ENCODE data around the gene CDH13. TPM values are rescaled to one million over a fixed set of nuclear protein-coding genes. Genes with fewer than 3 reads are reported as not detected.

Gene CDH13
- total RNA-seq, 3 donors from 2014 or later, result not detected

- H3K27me3 Mint-ChIP-seq (ENCODE audit: low read depth), result no peaks in the 10 kb centered on the region
- ATAC-seq (no peak), DNase-seq (no peak)
- no peaks in the 10 kb centered on the region for H3K9me3 Mint-ChIP-seq
- H3K36me3 Mint-ChIP-seq (ENCODE audit: insufficient read depth), result no peaks in the 10 kb centered on the region
- peaks cover 76% of the 10 kb centered on the region for H3K4me1 Mint-ChIP-seq (ENCODE audit: low read depth)
- peak overlapping the region; percentile 25 for H3K4me3 Mint-ChIP-seq
These were observed 25.3 kb downstream of the CDH13 start for GRCh38 chr16:82651921-82652601.

- no peak for ATAC-seq
- H3K4me1 Mint-ChIP-seq (ENCODE audit: low read depth), result peaks cover 79% of the 10 kb centered on the region
- DNase-seq, result no peak
- no peak overlapping the region for H3K4me3 Mint-ChIP-seq
- H3K9me3 Mint-ChIP-seq, result no peaks in the 10 kb centered on the region
- H3K36me3 Mint-ChIP-seq (ENCODE audit: insufficient read depth), result no peaks in the 10 kb centered on the region
- no peaks in the 10 kb centered on the region for H3K27me3 Mint-ChIP-seq (ENCODE audit: low read depth)
These were observed 26.1 kb downstream of the CDH13 start for GRCh38 chr16:82652826-82653225.

GRCh38 chr16:82653550-82654511, 27.1 kb downstream of the CDH13 start:
- Mint-ChIP-seq H3K27me3 (ENCODE audit: low read depth) (no peaks in the 10 kb centered on the region), H3K36me3 (ENCODE audit: insufficient read depth) (no peaks in the 10 kb centered on the region), H3K4me3 (peak overlapping the region; percentile 34), H3K9me3 (no peaks in the 10 kb centered on the region), H3K4me1 (ENCODE audit: low read depth) (peaks cover 89% of the 10 kb centered on the region)
- DNase-seq (peak; percentile 5), ATAC-seq (peak; percentile 83 to 84)

GRCh38 chr16:82655072-82655714, 28.4 kb downstream of the CDH13 start:
- Mint-ChIP-seq H3K4me1 (ENCODE audit: low read depth) (peaks cover 90% of the 10 kb centered on the region), H3K4me3 (peak overlapping the region; percentile 24), H3K36me3 (ENCODE audit: insufficient read depth) (no peaks in the 10 kb centered on the region), H3K27me3 (ENCODE audit: low read depth) (no peaks in the 10 kb centered on the region), H3K9me3 (no peaks in the 10 kb centered on the region)
- DNase-seq (peak; percentile 47), ATAC-seq (peak; percentile 55 to 56)

GRCh38 chr16:82655720-82656490, 29.1 kb downstream of the CDH13 start:
- DNase-seq, result no peak
- peaks cover 88% of the 10 kb centered on the region for H3K4me1 Mint-ChIP-seq (ENCODE audit: low read depth)
- ATAC-seq, result no peak
- H3K36me3 Mint-ChIP-seq (ENCODE audit: insufficient read depth), result no peaks in the 10 kb centered on the region
- no peak overlapping the region for H3K4me3 Mint-ChIP-seq
- H3K9me3 Mint-ChIP-seq, result no peaks in the 10 kb centered on the region
- no peaks in the 10 kb centered on the region for H3K27me3 Mint-ChIP-seq (ENCODE audit: low read depth)

- Mint-ChIP-seq H3K9me3 (no peaks in the 10 kb centered on the region), H3K4me1 (ENCODE audit: low read depth) (peaks cover 75% of the 10 kb centered on the region), H3K4me3 (no peak overlapping the region), H3K27me3 (ENCODE audit: low read depth) (no peaks in the 10 kb centered on the region), H3K36me3 (ENCODE audit: insufficient read depth) (no peaks in the 10 kb centered on the region)
- ATAC-seq (no peak), DNase-seq (no peak)
These were observed 30.5 kb downstream of the CDH13 start for GRCh38 chr16:82657239-82657638.

- no peak overlapping the region for H3K4me3 Mint-ChIP-seq
- no peaks in the 10 kb centered on the region for H3K36me3 Mint-ChIP-seq (ENCODE audit: insufficient read depth)
- H3K9me3 Mint-ChIP-seq, result no peaks in the 10 kb centered on the region
- ATAC-seq, result no peak
- H3K4me1 Mint-ChIP-seq (ENCODE audit: low read depth), result peaks cover 70% of the 10 kb centered on the region
- no peak for DNase-seq
- no peaks in the 10 kb centered on the region for H3K27me3 Mint-ChIP-seq (ENCODE audit: low read depth)
These were observed 31.0 kb downstream of the CDH13 start for GRCh38 chr16:82657786-82658185.

- Mint-ChIP-seq H3K4me3 (no peak overlapping the region), H3K9me3 (no peaks in the 10 kb centered on the region), H3K27me3 (ENCODE audit: low read depth) (no peaks in the 10 kb centered on the region), H3K36me3 (ENCODE audit: insufficient read depth) (no peaks in the 10 kb centered on the region), H3K4me1 (ENCODE audit: low read depth) (peaks cover 60% of the 10 kb centered on the region)
- no peak for DNase-seq
- no peak for ATAC-seq
These were observed 32.0 kb downstream of the CDH13 start for GRCh38 chr16:82658796-82659195.

GRCh38 chr16:82660075-82660645, 33.4 kb downstream of the CDH13 start:
- ATAC-seq (peak; percentile 23 to 32), DNase-seq (peak; percentile 13)
- Mint-ChIP-seq H3K4me1 (ENCODE audit: low read depth) (peaks cover 48% of the 10 kb centered on the region), H3K36me3 (ENCODE audit: insufficient read depth) (no peaks in the 10 kb centered on the region), H3K4me3 (no peak overlapping the region), H3K9me3 (no peaks in the 10 kb centered on the region), H3K27me3 (ENCODE audit: low read depth) (no peaks in the 10 kb centered on the region)

GRCh38 chr16:82660966-82661365, 34.2 kb downstream of the CDH13 start:
- no peak overlapping the region for H3K4me3 Mint-ChIP-seq
- DNase-seq, result no peak
- H3K9me3 Mint-ChIP-seq, result no peaks in the 10 kb centered on the region
- ATAC-seq, result no peak
- H3K27me3 Mint-ChIP-seq (ENCODE audit: low read depth), result no peaks in the 10 kb centered on the region
- H3K36me3 Mint-ChIP-seq (ENCODE audit: insufficient read depth), result no peaks in the 10 kb centered on the region
- peaks cover 40% of the 10 kb centered on the region for H3K4me1 Mint-ChIP-seq (ENCODE audit: low read depth)

- no peak overlapping the region for H3K4me3 Mint-ChIP-seq
- no peak for ATAC-seq
- no peaks in the 10 kb centered on the region for H3K9me3 Mint-ChIP-seq
- H3K36me3 Mint-ChIP-seq (ENCODE audit: insufficient read depth), result no peaks in the 10 kb centered on the region
- DNase-seq, result no peak
- peaks cover 13% of the 10 kb centered on the region for H3K4me1 Mint-ChIP-seq (ENCODE audit: low read depth)
- no peaks in the 10 kb centered on the region for H3K27me3 Mint-ChIP-seq (ENCODE audit: low read depth)
These were observed 37.4 kb downstream of the CDH13 start for GRCh38 chr16:82664181-82664580.

- no peaks in the 10 kb centered on the region for H3K36me3 Mint-ChIP-seq (ENCODE audit: insufficient read depth)
- peaks cover 5% of the 10 kb centered on the region for H3K4me1 Mint-ChIP-seq (ENCODE audit: low read depth)
- H3K9me3 Mint-ChIP-seq, result no peaks in the 10 kb centered on the region
- no peak for DNase-seq
- no peaks in the 10 kb centered on the region for H3K27me3 Mint-ChIP-seq (ENCODE audit: low read depth)
- no peak overlapping the region for H3K4me3 Mint-ChIP-seq
- ATAC-seq, result no peak
These were observed 38.3 kb downstream of the CDH13 start for GRCh38 chr16:82665025-82665424.

- Mint-ChIP-seq H3K27me3 (ENCODE audit: low read depth) (no peaks in the 10 kb centered on the region), H3K9me3 (no peaks in the 10 kb centered on the region), H3K4me3 (no peak overlapping the region), H3K4me1 (ENCODE audit: low read depth) (no peaks in the 10 kb centered on the region), H3K36me3 (ENCODE audit: insufficient read depth) (no peaks in the 10 kb centered on the region)
- DNase-seq, result no peak
- ATAC-seq, result no peak
These were observed 40.7 kb downstream of the CDH13 start for GRCh38 chr16:82667437-82667836.

Data from activated T-cell treated with anti-CD3 and anti-CD28 coated beads, Interleukin-2, amount 50 U/mL, for 4 hours (primary cell).